Chondrocyte (in vitro differentiated cells): ENCODE measurements around the gene MTHFS. TPM values are rescaled to one million over a fixed set of nuclear protein-coding genes. Genes with fewer than 3 reads are reported as not detected.

ENCODE experiments used
- DNase-seq: peaks from one replicate; pipeline ENCODE4 v3.0.0; 2021; ENCODE audit warnings: mixed read lengths, low spot score
- H3K27ac Mint-ChIP-seq: one replicate; pipeline ENCODE4 v1.8.0; 2021; ENCODE audit warnings: mild to moderate bottlenecking, moderate library complexity, mixed read lengths; ENCODE audit not compliant: unreplicated experiment
- H3K27me3 Mint-ChIP-seq: 2 replicates; pipeline ENCODE4 v1.8.0; 2021; ENCODE audit warnings: low read depth, mixed read lengths
- H3K36me3 Mint-ChIP-seq: 2 replicates; pipeline ENCODE4 v1.8.0; 2021; ENCODE audit warnings: low read depth, mixed read lengths
- H3K4me1 Mint-ChIP-seq: 2 replicates; pipeline ENCODE4 v1.8.0; 2021; ENCODE audit warnings: low read depth, mild to moderate bottlenecking, mixed read lengths
- H3K4me3 Mint-ChIP-seq: one replicate; pipeline ENCODE4 v1.8.0; 2021; ENCODE audit warnings: mild to moderate bottlenecking, moderate library complexity, mixed read lengths; ENCODE audit not compliant: unreplicated experiment
- H3K9me3 Mint-ChIP-seq: 2 replicates; pipeline ENCODE4 v1.8.0; 2021; ENCODE audit warnings: low read depth, mixed read lengths
- CTCF ChIP-seq: fragments of 200-600 bp; sonication (generic); IDR thresholded peaks from 2 replicates; pipeline ENCODE4 v1.5.0; 2021; ENCODE audit warnings: antibody characterized with exemption, mild to moderate bottlenecking, moderate library complexity
- total RNA-seq: library from RNA; stranded (reverse); gene quantifications from 3 replicates; pipeline ENCODE4 v1.2.1, GENCODE V29; 2021

MTHFS gene
- total RNA-seq, 1 donor from 2014 or later = 12.9 TPM

- Mint-ChIP-seq H3K9me3 (no peaks in the 10 kb centered on the region), H3K4me3 (no peak overlapping the region), H3K36me3 (peaks cover 19% of the 10 kb centered on the region), H3K4me1 (peaks cover 8% of the 10 kb centered on the region), H3K27me3 (no peaks in the 10 kb centered on the region), H3K27ac (no peak overlapping the region)
- no peak for DNase-seq
- no peak for TF ChIP-seq CTCF
These were observed 28.3 kb downstream of the MTHFS start for GRCh38 chr15:79868554-79868953.

- no peak for DNase-seq
- no peak overlapping the region for H3K27ac Mint-ChIP-seq
- no peak overlapping the region for H3K4me3 Mint-ChIP-seq
- no peak for TF ChIP-seq CTCF
- H3K9me3 Mint-ChIP-seq = no peaks in the 10 kb centered on the region
- no peaks in the 10 kb centered on the region for H3K27me3 Mint-ChIP-seq
- peaks cover 8% of the 10 kb centered on the region for H3K36me3 Mint-ChIP-seq
- H3K4me1 Mint-ChIP-seq = no peaks in the 10 kb centered on the region
These were observed 32.9 kb downstream of the MTHFS start for GRCh38 chr15:79863886-79864285.

DNA sequence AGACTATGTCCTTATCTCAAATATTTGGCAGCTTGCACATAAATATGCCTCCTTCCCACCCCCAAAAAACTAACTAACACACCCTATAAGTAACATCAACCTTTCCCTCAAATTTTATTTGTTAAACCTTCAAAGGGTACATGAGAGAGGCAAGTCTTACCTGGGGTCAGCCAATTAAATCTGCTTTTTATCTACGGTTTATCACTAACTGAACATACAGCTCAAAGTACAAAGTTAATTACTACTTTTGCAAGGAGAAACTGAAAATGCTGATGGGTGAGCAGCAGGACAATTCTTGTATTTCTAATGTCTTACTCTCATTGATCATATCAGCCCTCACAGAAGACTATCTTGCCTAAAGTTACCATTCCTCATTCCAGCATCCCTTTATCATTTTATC lies 34.6 kb downstream of the MTHFS start:
- TF ChIP-seq CTCF = no peak
- no peaks in the 10 kb centered on the region for H3K27me3 Mint-ChIP-seq
- no peaks in the 10 kb centered on the region for H3K4me1 Mint-ChIP-seq
- H3K4me3 Mint-ChIP-seq = no peak overlapping the region
- no peak for DNase-seq
- no peak overlapping the region for H3K27ac Mint-ChIP-seq
- H3K36me3 Mint-ChIP-seq = peaks cover 4% of the 10 kb centered on the region
- H3K9me3 Mint-ChIP-seq = no peaks in the 10 kb centered on the region

DNA sequence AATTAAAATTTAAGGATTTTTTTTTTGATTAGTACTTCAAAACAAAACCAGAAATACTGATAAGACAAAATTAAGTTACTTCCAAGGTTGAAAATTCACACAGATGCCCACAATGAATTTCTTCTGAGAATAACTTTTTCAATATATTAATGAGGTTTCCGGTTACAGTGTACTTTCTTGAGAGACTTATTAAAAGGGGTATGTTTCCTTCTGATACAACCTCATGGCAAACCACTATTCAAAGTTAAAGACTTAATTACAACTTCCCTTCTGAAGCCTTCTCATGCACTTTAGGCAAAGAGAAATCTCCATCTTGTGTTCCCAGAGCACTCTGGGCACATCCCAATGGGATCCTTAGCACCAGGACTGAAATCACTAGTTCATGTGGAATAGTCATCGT lies 36.2 kb downstream of the MTHFS start:
- Mint-ChIP-seq H3K27ac (no peak overlapping the region), H3K36me3 (no peaks in the 10 kb centered on the region), H3K4me3 (no peak overlapping the region), H3K27me3 (no peaks in the 10 kb centered on the region), H3K4me1 (no peaks in the 10 kb centered on the region), H3K9me3 (no peaks in the 10 kb centered on the region)
- no peak for DNase-seq
- TF ChIP-seq CTCF = no peak

DNA sequence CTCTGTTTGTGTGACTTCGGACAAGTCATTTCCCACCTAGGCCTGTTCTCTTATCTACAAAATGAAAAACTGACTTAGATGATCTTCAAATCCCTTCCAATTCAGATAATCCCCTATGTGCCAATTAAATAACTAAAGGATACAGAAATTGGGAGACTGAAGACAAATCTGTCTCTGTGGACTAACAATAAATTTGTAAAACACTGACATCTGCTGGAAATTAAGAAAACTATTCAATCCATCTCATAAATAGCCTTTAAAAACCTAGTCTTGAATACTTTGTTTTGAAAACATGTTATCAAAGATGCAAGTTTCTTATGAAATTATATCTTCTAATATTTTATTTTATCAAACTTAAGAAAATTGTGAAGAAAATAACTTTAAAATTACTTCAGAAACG lies 38.3 kb downstream of the MTHFS start:
- peaks cover 6% of the 10 kb centered on the region for H3K4me1 Mint-ChIP-seq
- H3K27ac Mint-ChIP-seq = no peak overlapping the region
- peak; percentile 80 for TF ChIP-seq CTCF
- no peaks in the 10 kb centered on the region for H3K27me3 Mint-ChIP-seq
- no peaks in the 10 kb centered on the region for H3K9me3 Mint-ChIP-seq
- no peaks in the 10 kb centered on the region for H3K36me3 Mint-ChIP-seq
- H3K4me3 Mint-ChIP-seq = no peak overlapping the region
- no peak for DNase-seq
